GM06990 (cell line): ENCODE data around the gene UNC13A.
A peak's percentile ranks its signal among the peaks of the same experiment; 100 is the strongest.

Experiments used
- DNase-seq: peaks from one replicate; pipeline ENCODE4 v3.0.0-alpha.2; 2011; ENCODE audit not compliant: insufficient read length; ENCODE audit errors: extremely low read depth
- H3K27me3 ChIP-seq: replicated peaks from 2 replicates; pipeline ENCODE4 v1.6.0; 2011; ENCODE audit warnings: low read length; ENCODE audit not compliant: control insufficient read depth, insufficient read depth
- H3K36me3 ChIP-seq: 2 replicates; pipeline ENCODE4 v1.5.1; 2011; ENCODE audit warnings: low read length; ENCODE audit not compliant: control insufficient read depth, insufficient read depth
- H3K4me3 ChIP-seq: replicated peaks from 2 replicates; pipeline ENCODE4 v1.5.1; 2011; ENCODE audit warnings: low read depth, mild to moderate bottlenecking, control low read depth, low read length
- CTCF ChIP-seq: IDR thresholded peaks from 2 replicates; pipeline ENCODE4 v1.5.1; 2011; ENCODE audit warnings: low read length, control low read depth, mild to moderate bottlenecking, inconsistent platforms; ENCODE audit not compliant: insufficient read depth, poor library complexity, severe bottlenecking

UNC13A gene

DNA sequence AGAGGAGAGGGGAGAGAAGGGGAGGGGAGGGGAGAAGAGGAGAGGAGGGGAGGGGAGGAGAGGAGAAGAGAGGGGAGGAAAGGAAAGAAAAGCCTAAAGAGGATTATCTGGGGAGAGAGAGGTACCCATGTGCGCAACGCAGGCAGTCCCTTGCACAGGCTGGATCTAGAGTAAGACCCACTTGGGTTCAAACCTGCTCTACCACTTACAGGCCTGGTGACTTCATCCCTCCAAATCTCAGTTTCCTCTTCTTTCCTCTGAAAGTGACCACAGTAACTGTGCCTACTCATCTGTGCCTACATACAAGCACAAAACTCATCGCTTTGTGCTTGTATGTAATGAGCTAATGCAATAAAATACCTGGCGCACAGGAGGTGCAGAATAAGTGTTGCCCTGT is 30.4 kb upstream of the UNC13A start:
- TF ChIP-seq CTCF, result no peak
- DNase-seq, result no peak
- no peaks in the 10 kb centered on the region for H3K27me3 ChIP-seq
- H3K4me3 ChIP-seq, result no peak overlapping the region
- H3K36me3 ChIP-seq, result peaks cover 2% of the 10 kb centered on the region

DNA sequence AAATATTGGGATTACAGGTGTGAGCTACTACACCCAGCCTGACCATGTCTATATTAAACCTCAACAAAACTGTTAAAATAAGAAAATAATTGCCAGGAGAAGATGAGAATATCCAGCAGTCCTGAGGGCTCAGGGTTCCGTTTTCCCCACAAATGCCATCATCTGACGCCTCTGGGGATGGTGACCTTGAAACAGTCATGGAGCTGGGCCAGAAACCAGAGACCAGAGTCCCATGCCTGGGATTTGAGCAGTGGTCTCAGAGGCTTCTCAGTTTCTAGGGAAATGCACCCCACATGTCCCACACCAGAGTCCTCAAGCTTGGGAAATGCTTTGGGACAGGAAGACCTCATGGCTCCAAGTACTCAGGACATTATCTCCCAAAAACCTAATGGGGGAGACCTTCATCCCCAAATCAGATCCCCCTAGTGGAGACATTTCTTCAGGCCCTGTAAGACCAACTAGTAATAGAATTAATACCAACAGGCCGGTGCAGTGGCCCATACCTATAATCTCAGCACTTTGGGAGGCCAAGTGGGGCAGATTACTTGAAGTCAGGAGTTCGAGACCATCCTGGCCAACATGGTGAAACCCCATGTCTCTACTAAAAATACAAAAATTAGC is 28.3 kb upstream of the UNC13A start:
- no peaks in the 10 kb centered on the region; the same call in none of the 2 replicates for H3K36me3 ChIP-seq
- no peak overlapping the region for H3K4me3 ChIP-seq
- DNase-seq, result no peak
- no peak for TF ChIP-seq CTCF
- H3K27me3 ChIP-seq, result no peaks in the 10 kb centered on the region

GRCh38 chr19:17711851-17712250 is 23.7 kb upstream of the UNC13A start:
- DNase-seq, result no peak
- no peak overlapping the region for H3K4me3 ChIP-seq
- H3K36me3 ChIP-seq, result no peaks in the 10 kb centered on the region
- TF ChIP-seq CTCF, result no peak
- no peaks in the 10 kb centered on the region for H3K27me3 ChIP-seq

DNA sequence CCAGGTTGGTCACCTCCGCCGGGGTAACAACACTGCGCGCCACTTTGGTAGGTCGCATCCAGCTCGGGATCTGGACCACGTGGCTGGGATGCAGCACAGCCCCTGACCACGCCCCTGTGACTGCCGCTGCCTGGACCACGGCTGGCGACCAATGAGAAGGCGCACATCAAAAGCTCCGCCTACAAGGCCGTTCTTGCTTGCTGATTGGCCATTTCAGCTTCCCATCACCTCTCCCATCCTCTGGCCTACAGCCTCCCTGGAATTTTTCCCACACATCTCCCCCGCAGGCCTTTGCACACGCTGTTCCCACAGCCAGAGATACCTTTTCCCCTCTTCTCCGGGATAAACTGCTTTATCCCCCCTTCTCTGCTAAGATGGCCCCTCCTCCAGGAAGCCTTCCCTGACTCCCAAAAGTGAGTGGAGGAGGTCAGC is 18.6 kb upstream of the UNC13A start:
- no peak for TF ChIP-seq CTCF
- Histone ChIP-seq H3K27me3 (no peaks in the 10 kb centered on the region), H3K4me3 (no peak overlapping the region), H3K36me3 (no peaks in the 10 kb centered on the region)
- no peak for DNase-seq

- H3K36me3 ChIP-seq, result no peaks in the 10 kb centered on the region
- H3K27me3 ChIP-seq, result no peaks in the 10 kb centered on the region; the same call in 1 of the 2 replicates
- H3K4me3 ChIP-seq, result no peak overlapping the region
- TF ChIP-seq CTCF, result peak; percentile 89
- no peak for DNase-seq
Observed at GRCh38 chr19:17703824-17704463, 15.8 kb upstream of the UNC13A start.

GRCh38 chr19:17695198-17695597 is 7.0 kb upstream of the UNC13A start:
- Histone ChIP-seq H3K36me3 (no peaks in the 10 kb centered on the region), H3K27me3 (no peaks in the 10 kb centered on the region; the same call in none of the 2 replicates), H3K4me3 (no peak overlapping the region)
- DNase-seq, result no peak
- no peak for TF ChIP-seq CTCF
